ENCODE measurements around the gene OR6T1. TPM values are rescaled to one million over a fixed set of nuclear protein-coding genes. Genes with fewer than 3 reads are reported as not detected.

OR6T1 gene
- polyA plus RNA-seq, 2 of the 4 experiments (the other 2 are of a cell fraction): not detected

DNA sequence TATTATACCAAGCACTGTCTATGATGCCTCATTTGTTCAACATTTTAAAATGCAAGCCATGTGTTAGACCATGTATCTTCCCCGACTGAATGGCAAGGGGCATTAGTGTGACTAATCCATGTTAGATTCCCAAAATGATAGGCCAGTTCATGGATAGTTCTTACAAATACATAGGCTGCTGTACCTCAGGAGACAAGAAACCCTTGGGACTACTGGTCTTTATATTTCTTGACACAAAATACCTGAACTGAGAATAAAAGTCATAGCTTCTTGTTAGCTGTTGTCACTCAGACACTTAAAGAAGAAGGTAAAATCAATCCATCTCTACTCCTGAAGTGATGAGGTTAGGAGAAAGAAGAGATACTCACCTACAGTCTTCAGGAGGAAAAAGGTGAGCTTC lies 41.8 kb downstream of the OR6T1 start, which contains the start of gene OR8D4:
Gene OR8D4 (plus strand): TSS at position 301 of the 400 bp plus-strand sequence. CDS start 4,265 bp downstream, outside the sequence.
- no peak for TF ChIP-seq CHD2 (IDR thresholded peaks at IDR 0.05; ENCODE audit: low read length, partially characterized antibody)
- TF ChIP-seq ZNF302 (CRISPR knock-in tag; IDR thresholded peaks at IDR 0.05): no peak
- TF ChIP-seq, protein P1, sequence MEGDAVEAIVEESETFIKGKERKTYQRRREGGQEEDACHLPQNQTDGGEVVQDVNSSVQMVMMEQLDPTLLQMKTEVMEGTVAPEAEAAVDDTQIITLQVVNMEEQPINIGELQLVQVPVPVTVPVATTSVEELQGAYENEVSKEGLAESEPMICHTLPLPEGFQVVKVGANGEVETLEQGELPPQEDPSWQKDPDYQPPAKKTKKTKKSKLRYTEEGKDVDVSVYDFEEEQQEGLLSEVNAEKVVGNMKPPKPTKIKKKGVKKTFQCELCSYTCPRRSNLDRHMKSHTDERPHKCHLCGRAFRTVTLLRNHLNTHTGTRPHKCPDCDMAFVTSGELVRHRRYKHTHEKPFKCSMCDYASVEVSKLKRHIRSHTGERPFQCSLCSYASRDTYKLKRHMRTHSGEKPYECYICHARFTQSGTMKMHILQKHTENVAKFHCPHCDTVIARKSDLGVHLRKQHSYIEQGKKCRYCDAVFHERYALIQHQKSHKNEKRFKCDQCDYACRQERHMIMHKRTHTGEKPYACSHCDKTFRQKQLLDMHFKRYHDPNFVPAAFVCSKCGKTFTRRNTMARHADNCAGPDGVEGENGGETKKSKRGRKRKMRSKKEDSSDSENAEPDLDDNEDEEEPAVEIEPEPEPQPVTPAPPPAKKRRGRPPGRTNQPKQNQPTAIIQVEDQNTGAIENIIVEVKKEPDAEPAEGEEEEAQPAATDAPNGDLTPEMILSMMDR (IDR thresholded peaks at IDR 0.05): no peak
- TF ChIP-seq CHD4 (IDR thresholded peaks at IDR 0.05; ENCODE audit: borderline replicate concordance): no peak
- TF ChIP-seq, protein P2, sequence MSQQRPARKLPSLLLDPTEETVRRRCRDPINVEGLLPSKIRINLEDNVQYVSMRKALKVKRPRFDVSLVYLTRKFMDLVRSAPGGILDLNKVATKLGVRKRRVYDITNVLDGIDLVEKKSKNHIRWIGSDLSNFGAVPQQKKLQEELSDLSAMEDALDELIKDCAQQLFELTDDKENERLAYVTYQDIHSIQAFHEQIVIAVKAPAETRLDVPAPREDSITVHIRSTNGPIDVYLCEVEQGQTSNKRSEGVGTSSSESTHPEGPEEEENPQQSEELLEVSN (IDR thresholded peaks at IDR 0.05; ENCODE audit: borderline replicate concordance, low read depth): no peak
- TF ChIP-seq ZSCAN20 (CRISPR knock-in tag; IDR thresholded peaks at IDR 0.05): no peak
- no peak for TF ChIP-seq MAZ (IDR thresholded peaks at IDR 0.05; ENCODE audit: borderline replicate concordance, low read depth, low read length)
- TF ChIP-seq, protein P3, sequence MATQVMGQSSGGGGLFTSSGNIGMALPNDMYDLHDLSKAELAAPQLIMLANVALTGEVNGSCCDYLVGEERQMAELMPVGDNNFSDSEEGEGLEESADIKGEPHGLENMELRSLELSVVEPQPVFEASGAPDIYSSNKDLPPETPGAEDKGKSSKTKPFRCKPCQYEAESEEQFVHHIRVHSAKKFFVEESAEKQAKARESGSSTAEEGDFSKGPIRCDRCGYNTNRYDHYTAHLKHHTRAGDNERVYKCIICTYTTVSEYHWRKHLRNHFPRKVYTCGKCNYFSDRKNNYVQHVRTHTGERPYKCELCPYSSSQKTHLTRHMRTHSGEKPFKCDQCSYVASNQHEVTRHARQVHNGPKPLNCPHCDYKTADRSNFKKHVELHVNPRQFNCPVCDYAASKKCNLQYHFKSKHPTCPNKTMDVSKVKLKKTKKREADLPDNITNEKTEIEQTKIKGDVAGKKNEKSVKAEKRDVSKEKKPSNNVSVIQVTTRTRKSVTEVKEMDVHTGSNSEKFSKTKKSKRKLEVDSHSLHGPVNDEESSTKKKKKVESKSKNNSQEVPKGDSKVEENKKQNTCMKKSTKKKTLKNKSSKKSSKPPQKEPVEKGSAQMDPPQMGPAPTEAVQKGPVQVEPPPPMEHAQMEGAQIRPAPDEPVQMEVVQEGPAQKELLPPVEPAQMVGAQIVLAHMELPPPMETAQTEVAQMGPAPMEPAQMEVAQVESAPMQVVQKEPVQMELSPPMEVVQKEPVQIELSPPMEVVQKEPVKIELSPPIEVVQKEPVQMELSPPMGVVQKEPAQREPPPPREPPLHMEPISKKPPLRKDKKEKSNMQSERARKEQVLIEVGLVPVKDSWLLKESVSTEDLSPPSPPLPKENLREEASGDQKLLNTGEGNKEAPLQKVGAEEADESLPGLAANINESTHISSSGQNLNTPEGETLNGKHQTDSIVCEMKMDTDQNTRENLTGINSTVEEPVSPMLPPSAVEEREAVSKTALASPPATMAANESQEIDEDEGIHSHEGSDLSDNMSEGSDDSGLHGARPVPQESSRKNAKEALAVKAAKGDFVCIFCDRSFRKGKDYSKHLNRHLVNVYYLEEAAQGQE (IDR thresholded peaks at IDR 0.05): no peak
- TF ChIP-seq HDAC2 (IDR thresholded peaks at IDR 0.05): no peak
- DNase-seq (ENCODE audit: low read depth in 1 of 2, low spot score in 1 of 2) (no peak), ATAC-seq (no peak), FAIRE-seq (no peak)
- POLR2A ChIA-PET: no interaction called here
- Histone ChIP-seq H3K9me3 (no peaks in the 10 kb centered on the region), H3K4me2 (no peak within 1 kb of the TSS), H3K4me1 (no peaks in the 10 kb centered on the region), H3K4me3 (no peak within 1 kb of the TSS), H3K27ac (no peak within 1 kb of the TSS)
- CTCF ChIA-PET: no interaction called here
- 42% methylated on average over 1 of the region's 1 CpG for WGBS (ENCODE audit: missing lambda C conversion rate)

DNA sequence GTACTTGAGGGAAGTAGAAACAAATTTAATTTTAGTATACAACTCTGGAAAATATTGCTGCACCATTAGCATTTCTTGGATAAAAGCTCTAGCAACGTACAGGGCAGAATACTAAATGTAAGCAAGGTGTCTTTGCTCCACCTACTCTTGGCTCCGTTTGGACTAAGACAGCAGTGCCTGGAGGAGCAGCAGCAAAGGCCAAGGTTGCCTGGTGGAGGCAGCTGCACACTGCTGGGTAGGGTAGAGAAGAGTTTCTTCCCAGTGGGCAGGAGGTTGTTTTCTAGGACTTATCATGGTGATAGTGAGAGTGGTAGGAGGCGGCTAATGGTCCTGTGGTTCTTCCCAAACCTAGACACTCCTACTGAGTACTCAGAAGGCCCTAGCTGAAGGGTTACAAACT lies 43.8 kb downstream of the OR6T1 start:
- FAIRE-seq (no peak), ATAC-seq (no peak), DNase-seq (ENCODE audit: low read depth in 1 of 2, low spot score in 1 of 2) (no peak)
- TF ChIP-seq RFX5 (IDR thresholded peaks at IDR 0.05) (no peak), HDAC2 (IDR thresholded peaks at IDR 0.05) (no peak), NPAS2 (CRISPR knock-in tag; IDR thresholded peaks at IDR 0.05; ENCODE audit: borderline replicate concordance) (no peak), NFE2L2 (conservative IDR thresholded peaks at IDR 0.05; ENCODE audit: low read length) (no peak), HEYL (CRISPR knock-in tag; IDR thresholded peaks at IDR 0.05) (no peak), CHD2 (IDR thresholded peaks at IDR 0.05; ENCODE audit: low read length, partially characterized antibody) (no peak), GATA3 (IDR thresholded peaks at IDR 0.05; ENCODE audit: borderline replicate concordance) (no peak)
- TF ChIP-seq, protein P4, sequence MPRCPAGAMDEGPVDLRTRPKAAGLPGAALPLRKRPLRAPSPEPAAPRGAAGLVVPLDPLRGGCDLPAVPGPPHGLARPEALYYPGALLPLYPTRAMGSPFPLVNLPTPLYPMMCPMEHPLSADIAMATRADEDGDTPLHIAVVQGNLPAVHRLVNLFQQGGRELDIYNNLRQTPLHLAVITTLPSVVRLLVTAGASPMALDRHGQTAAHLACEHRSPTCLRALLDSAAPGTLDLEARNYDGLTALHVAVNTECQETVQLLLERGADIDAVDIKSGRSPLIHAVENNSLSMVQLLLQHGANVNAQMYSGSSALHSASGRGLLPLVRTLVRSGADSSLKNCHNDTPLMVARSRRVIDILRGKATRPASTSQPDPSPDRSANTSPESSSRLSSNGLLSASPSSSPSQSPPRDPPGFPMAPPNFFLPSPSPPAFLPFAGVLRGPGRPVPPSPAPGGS (IDR thresholded peaks at IDR 0.05): no peak
- no peaks in the 10 kb centered on the region for H3K9me3 ChIP-seq
- no peaks in the 10 kb centered on the region for H3K4me1 ChIP-seq
- WGBS (ENCODE audit: missing lambda C conversion rate): 24% methylated on average over 3 of the region's 3 CpGs
- H3K4me3 ChIP-seq: no peak overlapping the region
- no peak overlapping the region for H3K4me2 ChIP-seq
- no peak overlapping the region for H3K27ac ChIP-seq
- ChIA-PET CTCF (no interaction called here), POLR2A (no interaction called here)

Other genes starting within 250 kb of the OR6T1 start
- 14.2 and 14.4 TPM in 2 replicates for gene ZNF202, start 202.2 kb downstream of the OR6T1 start, polyA plus RNA-seq (2011; rRNA removed)
- 10.0 to 12.9 TPM (median 11.9 TPM) in 3 replicates for gene ZNF202, start 202.2 kb downstream of the OR6T1 start, polyA plus RNA-seq (2017; fragmentation: RNase III; extraction: RNeasy Plus Mini Kit Qiagen cat#74134 plus additional on column Dnase treatment)
- gene OR6X1, start 189.3 kb downstream of the OR6T1 start, polyA plus RNA-seq (2011; rRNA removed): not detected in 2 replicates
- not detected in 3 replicates for gene OR6X1, start 189.3 kb downstream of the OR6T1 start, polyA plus RNA-seq (2017; fragmentation: RNase III; extraction: RNeasy Plus Mini Kit Qiagen cat#74134 plus additional on column Dnase treatment)
- not detected in 2 replicates for gene OR6M1, start 137.5 kb downstream of the OR6T1 start, polyA plus RNA-seq (2011; rRNA removed)
- gene OR6M1, start 137.5 kb downstream of the OR6T1 start, polyA plus RNA-seq (2017; fragmentation: RNase III; extraction: RNeasy Plus Mini Kit Qiagen cat#74134 plus additional on column Dnase treatment): not detected in 3 replicates
- not detected in 2 replicates for gene TMEM225, start 58.2 kb downstream of the OR6T1 start, polyA plus RNA-seq (2011; rRNA removed)
- gene TMEM225, start 58.2 kb downstream of the OR6T1 start, polyA plus RNA-seq (2017; fragmentation: RNase III; extraction: RNeasy Plus Mini Kit Qiagen cat#74134 plus additional on column Dnase treatment): not detected in 3 replicates
- not detected in 2 replicates for gene OR8D4, start 41.7 kb downstream of the OR6T1 start, polyA plus RNA-seq (2011; rRNA removed)
- not detected in 3 replicates for gene OR8D4, start 41.7 kb downstream of the OR6T1 start, polyA plus RNA-seq (2017; fragmentation: RNase III; extraction: RNeasy Plus Mini Kit Qiagen cat#74134 plus additional on column Dnase treatment)
- not detected in 2 replicates for gene OR4D5, start 4.2 kb downstream of the OR6T1 start, polyA plus RNA-seq (2011; rRNA removed)
- gene OR4D5, start 4.2 kb downstream of the OR6T1 start, polyA plus RNA-seq (2017; fragmentation: RNase III; extraction: RNeasy Plus Mini Kit Qiagen cat#74134 plus additional on column Dnase treatment): not detected in 3 replicates
- gene OR10S1, start 33.9 kb upstream of the OR6T1 start, polyA plus RNA-seq (2011; rRNA removed): not detected in 2 replicates
- not detected in 3 replicates for gene OR10S1, start 33.9 kb upstream of the OR6T1 start, polyA plus RNA-seq (2017; fragmentation: RNase III; extraction: RNeasy Plus Mini Kit Qiagen cat#74134 plus additional on column Dnase treatment)
- not detected in 2 replicates for gene OR10G6, start 51.3 kb upstream of the OR6T1 start, polyA plus RNA-seq (2011; rRNA removed)
- gene OR10G6, start 51.3 kb upstream of the OR6T1 start, polyA plus RNA-seq (2017; fragmentation: RNase III; extraction: RNeasy Plus Mini Kit Qiagen cat#74134 plus additional on column Dnase treatment): not detected in 3 replicates
- gene OR10G4, start 69.2 kb upstream of the OR6T1 start, polyA plus RNA-seq (2011; rRNA removed): not detected in 2 replicates
- not detected in 3 replicates for gene OR10G4, start 69.2 kb upstream of the OR6T1 start, polyA plus RNA-seq (2017; fragmentation: RNase III; extraction: RNeasy Plus Mini Kit Qiagen cat#74134 plus additional on column Dnase treatment)
- not detected in 2 replicates for gene OR10G9, start 79.2 kb upstream of the OR6T1 start, polyA plus RNA-seq (2011; rRNA removed)
- not detected in 3 replicates for gene OR10G9, start 79.2 kb upstream of the OR6T1 start, polyA plus RNA-seq (2017; fragmentation: RNase III; extraction: RNeasy Plus Mini Kit Qiagen cat#74134 plus additional on column Dnase treatment)
- gene OR10G8, start 83.0 kb upstream of the OR6T1 start, polyA plus RNA-seq (2011; rRNA removed): not detected in 2 replicates
- not detected in 3 replicates for gene OR10G8, start 83.0 kb upstream of the OR6T1 start, polyA plus RNA-seq (2017; fragmentation: RNase III; extraction: RNeasy Plus Mini Kit Qiagen cat#74134 plus additional on column Dnase treatment)
- gene OR10G7, start 97.5 kb upstream of the OR6T1 start, polyA plus RNA-seq (2011; rRNA removed): not detected in 2 replicates
- gene OR10G7, start 97.5 kb upstream of the OR6T1 start, polyA plus RNA-seq (2017; fragmentation: RNase III; extraction: RNeasy Plus Mini Kit Qiagen cat#74134 plus additional on column Dnase treatment): not detected in 3 replicates
- gene VWA5A, start 171.6 kb upstream of the OR6T1 start, polyA plus RNA-seq (2011; rRNA removed): 1.5 TPM in 2 replicates
- gene VWA5A, start 171.6 kb upstream of the OR6T1 start, polyA plus RNA-seq (2017; fragmentation: RNase III; extraction: RNeasy Plus Mini Kit Qiagen cat#74134 plus additional on column Dnase treatment): 0.12 to 0.24 TPM (median 0.18 TPM) in 3 replicates
- not detected in 2 replicates for gene OR10D3, start 239.5 kb upstream of the OR6T1 start, polyA plus RNA-seq (2011; rRNA removed)
- gene OR10D3, start 239.5 kb upstream of the OR6T1 start, polyA plus RNA-seq (2017; fragmentation: RNase III; extraction: RNeasy Plus Mini Kit Qiagen cat#74134 plus additional on column Dnase treatment): not detected in 3 replicates

All from A549 (cell line).